HG03469 (cell line): ENCODE measurements around the gene MARCHF9.

Experiments
- ATAC-seq: cut with Tn5 transposase; IDR thresholded peaks from one replicate; pipeline ENCODE4 v1.9.1; 2021; ENCODE audit warnings: mild to moderate bottlenecking, moderate library complexity, moderate number of reproducible peaks; ENCODE audit not compliant: unreplicated experiment

The MARCHF9 gene

GRCh38 chr12:57782608-57783465 is 27.9 kb downstream of the MARCHF9 start, which contains the start of gene TSFM:
Gene TSFM, plus strand, starts transcription at chr12:57782787. Its CDS starts 15 bp downstream, at chr12:57782802.
- peak; percentile 42 for ATAC-seq

GRCh38 chr12:57783466-57783801 is 28.5 kb downstream of the MARCHF9 start:
- ATAC-seq: no peak

DNA sequence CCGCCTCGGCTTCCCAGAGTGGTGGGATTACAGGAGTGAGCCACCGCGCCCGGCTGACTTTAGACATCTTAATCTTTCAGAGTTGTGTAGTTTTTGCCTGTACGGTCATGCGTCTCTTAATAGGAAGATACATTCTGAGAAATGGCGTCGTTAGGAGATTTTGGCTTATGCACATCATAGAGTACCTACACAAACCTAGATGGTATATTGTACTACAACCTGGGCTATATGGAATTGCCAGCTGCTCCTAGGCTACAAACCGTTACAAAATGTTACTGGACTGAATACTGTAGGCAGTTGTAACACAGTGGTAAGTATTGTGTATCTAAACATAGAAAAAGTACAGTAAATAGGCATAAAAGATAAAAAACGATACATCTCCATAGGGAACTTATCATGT is 29.0 kb downstream of the MARCHF9 start:
- no peak for ATAC-seq

- no peak for ATAC-seq
These were observed 39.0 kb downstream of the MARCHF9 start for GRCh38 chr12:57793920-57794319.

DNA sequence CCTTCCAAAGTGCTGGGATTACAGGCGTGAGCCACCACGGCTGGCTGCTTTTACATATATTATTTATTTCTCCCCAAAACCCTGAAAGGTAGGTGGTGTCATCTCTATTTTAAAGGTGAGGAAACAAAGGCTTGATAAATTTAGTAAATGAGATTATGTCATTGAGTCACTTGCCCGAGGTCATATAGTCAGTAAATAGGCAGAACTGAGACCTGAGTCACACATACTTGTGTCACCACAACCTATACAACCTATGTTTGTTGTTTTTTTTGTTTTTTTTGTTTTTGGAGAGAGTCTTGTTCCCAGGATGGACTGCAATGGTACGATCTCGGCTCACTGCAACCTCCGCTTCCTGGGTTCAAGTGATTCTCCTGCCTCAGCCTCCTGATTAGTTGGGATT is 40.5 kb downstream of the MARCHF9 start:
- ATAC-seq: no peak

DNA sequence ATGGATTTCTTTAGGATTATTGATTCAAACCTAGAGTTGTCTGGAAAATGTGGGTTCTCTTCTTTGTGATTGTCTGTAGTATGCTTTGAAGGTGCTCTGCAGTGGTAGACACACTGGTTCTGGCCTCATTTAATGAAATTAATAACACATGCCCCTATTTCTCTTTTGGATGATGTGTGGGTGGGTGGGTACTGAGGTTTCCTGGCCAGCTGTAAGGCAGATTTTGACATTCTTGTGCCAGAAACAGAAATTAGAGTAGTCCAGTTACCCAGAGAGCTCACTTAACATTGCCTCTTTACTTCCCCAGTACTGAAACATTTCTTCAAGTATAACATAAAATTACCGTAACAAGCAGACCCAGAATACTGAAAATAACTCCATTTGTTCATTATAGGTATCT is 42.1 kb downstream of the MARCHF9 start:
- no peak for ATAC-seq

DNA sequence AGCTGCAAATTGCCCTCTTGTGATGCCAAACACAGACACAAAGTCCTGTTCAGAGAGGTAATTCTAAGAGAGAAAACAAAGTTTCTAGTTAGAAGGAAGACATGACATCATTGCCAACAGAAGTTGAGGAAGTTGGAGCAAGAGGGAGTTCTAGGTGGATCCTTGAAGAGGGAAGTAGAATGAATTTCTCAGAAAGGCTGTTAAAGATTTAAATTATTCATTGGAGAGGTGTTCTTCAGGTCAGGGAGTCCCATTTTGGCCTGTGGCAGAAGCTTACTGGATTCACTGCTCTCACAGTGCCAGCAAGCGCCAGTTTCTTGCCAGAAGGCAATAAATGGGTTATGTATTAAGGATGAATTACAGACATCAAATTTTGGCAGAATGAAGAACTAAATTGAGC is 43.0 kb downstream of the MARCHF9 start:
- ATAC-seq: no peak

DNA sequence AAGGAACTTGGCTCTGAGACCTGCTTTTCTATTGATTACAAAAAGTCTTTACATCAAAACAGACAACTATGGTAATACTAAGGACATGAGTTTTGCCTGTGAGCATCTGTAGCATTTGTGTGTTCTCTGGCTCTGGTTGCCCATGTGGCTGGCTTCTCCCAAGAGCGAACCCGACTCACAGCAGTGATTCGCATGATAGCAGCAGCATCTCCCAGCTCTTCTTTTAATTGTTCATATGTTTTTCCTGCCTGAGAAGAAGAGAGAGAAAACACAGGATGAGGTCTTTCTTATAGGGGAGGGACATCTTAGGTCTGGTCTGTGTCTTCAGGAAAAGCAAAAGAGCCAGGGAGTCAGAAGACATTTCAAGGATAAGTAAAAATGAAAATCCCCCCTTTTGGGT is 46.1 kb downstream of the MARCHF9 start:
- ATAC-seq: no peak

GRCh38 chr12:57802607-57803006 is 47.7 kb downstream of the MARCHF9 start:
- ATAC-seq: no peak

DNA sequence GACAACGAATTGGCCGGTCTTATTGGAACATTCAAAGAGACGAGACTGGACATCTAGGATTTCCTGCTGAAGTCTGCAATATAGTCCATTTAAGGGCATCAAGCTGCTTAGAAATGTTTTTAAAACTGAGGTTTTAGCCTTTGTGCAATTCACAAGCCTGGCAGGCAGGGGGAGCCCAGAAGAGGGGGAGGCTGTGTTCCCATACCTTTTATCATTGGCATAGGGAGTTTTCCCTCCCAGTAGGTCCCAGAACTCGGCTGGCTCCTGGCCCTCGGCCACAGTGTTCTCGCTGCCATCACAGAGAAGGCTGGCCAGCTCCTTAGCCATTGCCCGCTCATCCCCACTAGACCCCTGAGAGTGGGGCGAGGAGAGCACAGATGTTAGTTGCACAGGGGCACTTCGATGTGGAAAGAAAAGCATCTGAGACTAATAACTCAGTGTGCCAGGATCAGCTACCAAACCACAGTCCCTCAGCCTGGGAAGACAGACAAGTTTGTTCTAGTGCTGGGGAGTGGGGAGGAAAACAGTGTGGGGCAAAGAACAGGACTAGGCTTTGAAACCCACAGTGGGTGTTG is 48.5 kb downstream of the MARCHF9 start:
- no peak for ATAC-seq

GRCh38 chr12:57806677-57807076 is 51.8 kb downstream of the MARCHF9 start:
- ATAC-seq: no peak

GRCh38 chr12:57807285-57807684 is 52.4 kb downstream of the MARCHF9 start:
- ATAC-seq: no peak

- no peak for ATAC-seq
These were observed 53.4 kb downstream of the MARCHF9 start for GRCh38 chr12:57808351-57808750.

- ATAC-seq: no peak
These were observed 54.5 kb downstream of the MARCHF9 start for GRCh38 chr12:57809425-57809824.
